Measurements from ENCODE around the gene DPEP2NB.

Gene DPEP2NB

GRCh38 chr16:67990018-67990386, 25.7 kb downstream of the DPEP2NB start:
- no peak overlapping the region for H3K4me3 ChIP-seq (ENCODE audit: low read length)
- DNase-seq (ENCODE audit: low read depth): no peak
- TF ChIP-seq CTCF (conservative IDR thresholded peaks at IDR 0.05; ENCODE audit: low read length): no peak

GRCh38 chr16:67989322-67990017, 26.2 kb downstream of the DPEP2NB start:
- no peak overlapping the region for H3K4me3 ChIP-seq (ENCODE audit: low read length)
- TF ChIP-seq CTCF (conservative IDR thresholded peaks at IDR 0.05; ENCODE audit: low read length): no peak
- no peak for DNase-seq (ENCODE audit: low read depth)

DNA sequence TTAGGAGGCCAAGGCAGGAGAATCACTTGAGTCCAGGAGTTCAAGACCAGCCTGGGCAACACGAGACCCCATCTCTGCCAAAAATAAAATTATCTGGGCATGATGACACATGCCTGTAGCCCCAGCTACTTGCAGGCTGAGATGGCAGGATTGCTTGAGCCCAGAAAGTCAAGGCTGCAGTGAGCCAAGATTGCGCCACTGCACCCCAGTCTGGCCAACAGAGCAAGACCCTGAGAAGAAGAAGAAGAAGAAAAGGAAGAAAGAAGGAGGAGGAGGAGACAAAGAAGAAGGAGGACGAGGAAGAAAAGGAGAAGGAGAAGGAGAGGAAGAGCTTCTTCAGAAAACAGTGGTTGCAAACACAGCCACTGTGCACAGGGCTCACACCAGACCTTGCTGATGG, 27.0 kb downstream of the DPEP2NB start:
- no peak overlapping the region for H3K4me3 ChIP-seq (ENCODE audit: low read length)
- DNase-seq (ENCODE audit: low read depth): no peak
- no peak for TF ChIP-seq CTCF (conservative IDR thresholded peaks at IDR 0.05; ENCODE audit: low read length)

GRCh38 chr16:67987460-67988160, 28.1 kb downstream of the DPEP2NB start:
- no peak overlapping the region for H3K4me3 ChIP-seq (ENCODE audit: low read length)
- TF ChIP-seq CTCF (conservative IDR thresholded peaks at IDR 0.05; ENCODE audit: low read length): no peak
- no peak for DNase-seq (ENCODE audit: low read depth)

GRCh38 chr16:67986949-67987348, 28.8 kb downstream of the DPEP2NB start:
- DNase-seq (ENCODE audit: low read depth): no peak
- TF ChIP-seq CTCF (conservative IDR thresholded peaks at IDR 0.05; ENCODE audit: low read length): no peak
- no peak overlapping the region for H3K4me3 ChIP-seq (ENCODE audit: low read length)

- TF ChIP-seq CTCF (conservative IDR thresholded peaks at IDR 0.05; ENCODE audit: low read length): no peak
- DNase-seq (ENCODE audit: low read depth): no peak
- H3K4me3 ChIP-seq (ENCODE audit: low read length): no peak overlapping the region
Measured at GRCh38 chr16:67982011-67982696, 33.6 kb downstream of the DPEP2NB start.
